ENCODE data around the gene KRT2. TPM values are rescaled to one million over a fixed set of nuclear protein-coding genes. Genes with fewer than 3 reads are reported as not detected.
A peak's percentile ranks its signal among the peaks of the same experiment; 100 is the strongest.

Gene KRT2
- total and polyA plus RNA-seq, 9 of the 15 experiments (the other 6 are each of a cell fraction or from before 2014, with no cell fraction given): 0.03 to 0.69 (median 0.07) TPM; not detected in 2

DNA sequence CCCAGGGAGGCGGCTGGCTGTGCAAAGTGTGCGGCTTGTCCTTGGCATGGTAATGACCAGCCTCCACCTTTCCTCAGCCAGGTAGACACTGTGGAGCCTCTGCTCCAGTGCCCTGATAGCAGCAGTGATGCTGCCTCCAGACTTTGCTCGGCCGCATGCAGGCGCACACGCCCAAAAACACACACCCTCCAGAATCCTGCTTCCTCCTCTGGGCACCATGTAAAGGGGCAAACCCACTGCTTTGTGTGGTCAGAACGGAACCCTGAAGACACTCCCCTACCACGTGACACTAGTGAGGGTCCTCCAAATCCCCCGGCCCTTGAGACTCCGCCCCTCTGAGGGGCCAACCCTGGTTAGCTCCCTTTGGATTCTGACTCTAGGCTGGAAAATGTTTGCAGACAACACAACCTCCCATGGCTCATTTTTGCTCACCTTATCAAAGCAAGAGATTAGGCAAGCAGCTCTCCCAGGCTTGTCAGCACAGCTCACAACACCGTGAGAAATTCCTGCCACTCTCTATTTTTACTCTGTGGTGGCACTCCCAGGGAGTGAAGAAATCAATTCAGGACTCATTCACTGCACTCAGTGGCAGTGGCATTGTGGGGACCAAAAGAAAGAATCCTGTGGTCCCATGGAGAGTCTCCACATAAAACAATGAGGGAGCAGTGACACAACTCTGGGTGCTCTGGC, 46.8 kb upstream of the KRT2 start:
- Histone ChIP-seq H3K9me1 (ENCODE audit: control insufficient read depth, insufficient read depth, low read length) (no peaks in the 10 kb centered on the region), H2AFZ (ENCODE audit: low read depth, low read length) (no peak overlapping the region), H3K79me2 (ENCODE audit: control insufficient read depth, insufficient read depth, low read length) (no peaks in the 10 kb centered on the region), H3K36me3 (ENCODE audit: control insufficient read depth, insufficient read depth, low read length) (no peaks in the 10 kb centered on the region), H3K4me1 (replicated peaks in 1 of 2; ENCODE audit: control insufficient read depth in 2 of 2, insufficient read depth in 2 of 2, low read length in 2 of 2) (0 out of 5 replicates have a peak, but pooled peaks cover 0 to 3% of the 10 kb centered on the region in 2 experiments), H3K9me3 (replicated peaks; ENCODE audit: control insufficient read depth, insufficient read depth, low read depth, low read length) (no peaks in the 10 kb centered on the region), H3K4me3 (no peak overlapping the region), H3K27ac (ENCODE audit: extremely low read depth, low read depth, low read length) (no peak overlapping the region), H3K9ac (ENCODE audit: insufficient read depth in 1 of 2, low read depth in 2 of 2, low read length in 2 of 2) (no peak overlapping the region; a peak in 1 of 4 replicates), H3K4me2 (ENCODE audit: insufficient read depth, low read length) (no peak overlapping the region), H4K20me1 (replicated peaks; ENCODE audit: control insufficient read depth, insufficient read depth, low read length) (0 out of 2 replicates have a peak, but pooled peaks cover 5% of the 10 kb centered on the region), H3K27me3 (ENCODE audit: control insufficient read depth in 2 of 2, insufficient read depth in 2 of 2, low read length in 2 of 2) (peaks cover 19 to 77% of the 10 kb centered on the region in 2 experiments; a peak in 4 of 5 replicates)
- POLR2A ChIA-PET: interaction anchor here (0.7 kb wide), 1 partner anchor 22 kb away, joined by 3 read pairs; no protein-coding TSS in a partner anchor
- CTCF ChIA-PET (ENCODE audit: low intra/inter-chr PET ratio): no interaction called here
- in situ Hi-C loops (cut with MboI) (no loop called here), intact Hi-C loops (cut with micrococcal nuclease) (loop anchor here (10.0 kb wide), 2 partner anchors 114 to 176 kb away; no protein-coding TSS in a partner anchor)
- FAIRE-seq: no peak
- no TSS peak for BruUV-seq (replicated peaks)
- 5% methylated on average over 11 of the region's 11 CpGs for WGBS (ENCODE audit: insufficient coverage, low coverage, missing lambda C conversion rate)
- TF ChIP-seq ZNF175 (CRISPR knock-in tag; IDR thresholded peaks at IDR 0.05; ENCODE audit: low read depth) (no peak), CREBBP (IDR thresholded peaks at IDR 0.05; ENCODE audit: low read depth, low read length) (no peak), CBFA2T3 (IDR thresholded peaks at IDR 0.05) (no peak)
- DNase-seq (ENCODE audit: extremely low read depth in 1 of 4, low spot score in 3 of 4): no peak
- ATAC-seq: no peak

DNA sequence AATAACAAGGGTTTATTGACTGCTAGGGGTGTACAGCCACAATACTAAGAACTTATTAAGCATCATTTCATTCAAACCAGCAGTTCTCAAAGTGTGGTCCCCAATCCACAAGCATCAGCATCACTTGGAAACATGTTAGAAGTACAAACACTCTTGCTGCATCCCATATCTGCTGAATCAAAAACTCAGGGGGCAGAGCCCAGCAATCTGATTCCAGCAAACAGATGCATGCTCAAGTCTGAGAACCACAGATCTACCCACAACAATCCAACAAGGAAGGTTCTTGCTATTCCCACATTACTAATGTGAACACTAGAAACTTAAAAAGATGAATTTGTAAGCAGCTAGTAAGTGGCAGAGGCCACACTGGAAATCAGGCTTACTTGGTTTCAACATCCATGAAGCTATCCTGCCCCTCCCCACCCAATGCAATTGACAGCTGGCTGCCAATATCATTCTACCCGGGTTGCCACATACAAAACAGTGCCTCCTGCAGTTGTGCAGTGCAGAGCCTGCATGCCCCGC, 45.1 kb upstream of the KRT2 start:
- Histone ChIP-seq H3K4me2 (ENCODE audit: insufficient read depth, low read length) (no peak overlapping the region), H2AFZ (ENCODE audit: low read depth, low read length) (no peak overlapping the region), H3K27ac (ENCODE audit: extremely low read depth, low read depth, low read length) (no peak overlapping the region), H3K9me3 (replicated peaks; ENCODE audit: control insufficient read depth, insufficient read depth, low read depth, low read length) (no peaks in the 10 kb centered on the region), H3K9ac (ENCODE audit: insufficient read depth in 1 of 2, low read depth in 2 of 2, low read length in 2 of 2) (no peak overlapping the region), H3K4me3 (no peak overlapping the region), H3K4me1 (replicated peaks in 1 of 2; ENCODE audit: control insufficient read depth in 2 of 2, insufficient read depth in 2 of 2, low read length in 2 of 2) (peaks cover 0 to 6% of the 10 kb centered on the region in 2 experiments; a peak in 1 of 5 replicates), H3K36me3 (ENCODE audit: control insufficient read depth, insufficient read depth, low read length) (no peaks in the 10 kb centered on the region), H4K20me1 (replicated peaks; ENCODE audit: control insufficient read depth, insufficient read depth, low read length) (peaks cover 10% of the 10 kb centered on the region; the same call in 1 of the 2 replicates), H3K9me1 (ENCODE audit: control insufficient read depth, insufficient read depth, low read length) (no peaks in the 10 kb centered on the region), H3K27me3 (ENCODE audit: control insufficient read depth in 2 of 2, insufficient read depth in 2 of 2, low read length in 2 of 2) (peaks cover 18 to 66% of the 10 kb centered on the region in 2 experiments; a peak in 4 of 5 replicates), H3K79me2 (ENCODE audit: control insufficient read depth, insufficient read depth, low read length) (no peaks in the 10 kb centered on the region)
- intact Hi-C loops (cut with micrococcal nuclease): loop anchor here (10.0 kb wide), 2 partner anchors 112 to 178 kb away; no protein-coding TSS in a partner anchor
- no peak for FAIRE-seq
- WGBS (ENCODE audit: insufficient coverage, low coverage, missing lambda C conversion rate): 8% methylated on average over 2 of the region's 2 CpGs
- CTCF ChIA-PET (ENCODE audit: low intra/inter-chr PET ratio): no interaction called here
- in situ Hi-C loops (cut with MboI): no loop called here
- TF ChIP-seq, protein P1, sequence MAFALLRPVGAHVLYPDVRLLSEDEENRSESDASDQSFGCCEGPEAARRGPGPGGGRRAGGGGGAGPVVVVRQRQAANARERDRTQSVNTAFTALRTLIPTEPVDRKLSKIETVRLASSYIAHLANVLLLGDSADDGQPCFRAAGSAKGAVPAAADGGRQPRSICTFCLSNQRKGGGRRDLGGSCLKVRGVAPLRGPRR (CRISPR knock-in tag; IDR thresholded peaks at IDR 0.05): no peak
- TF ChIP-seq ARID2 (IDR thresholded peaks at IDR 0.05) (no peak), CBX1 (IDR thresholded peaks at IDR 0.05; ENCODE audit: low read depth) (0 out of 2 replicates have a peak, but pooled peaks have one; percentile 27), ZKSCAN1 (IDR thresholded peaks at IDR 0.05; ENCODE audit: low read depth, low read length) (no peak)
- TF ChIP-seq, protein P2, sequence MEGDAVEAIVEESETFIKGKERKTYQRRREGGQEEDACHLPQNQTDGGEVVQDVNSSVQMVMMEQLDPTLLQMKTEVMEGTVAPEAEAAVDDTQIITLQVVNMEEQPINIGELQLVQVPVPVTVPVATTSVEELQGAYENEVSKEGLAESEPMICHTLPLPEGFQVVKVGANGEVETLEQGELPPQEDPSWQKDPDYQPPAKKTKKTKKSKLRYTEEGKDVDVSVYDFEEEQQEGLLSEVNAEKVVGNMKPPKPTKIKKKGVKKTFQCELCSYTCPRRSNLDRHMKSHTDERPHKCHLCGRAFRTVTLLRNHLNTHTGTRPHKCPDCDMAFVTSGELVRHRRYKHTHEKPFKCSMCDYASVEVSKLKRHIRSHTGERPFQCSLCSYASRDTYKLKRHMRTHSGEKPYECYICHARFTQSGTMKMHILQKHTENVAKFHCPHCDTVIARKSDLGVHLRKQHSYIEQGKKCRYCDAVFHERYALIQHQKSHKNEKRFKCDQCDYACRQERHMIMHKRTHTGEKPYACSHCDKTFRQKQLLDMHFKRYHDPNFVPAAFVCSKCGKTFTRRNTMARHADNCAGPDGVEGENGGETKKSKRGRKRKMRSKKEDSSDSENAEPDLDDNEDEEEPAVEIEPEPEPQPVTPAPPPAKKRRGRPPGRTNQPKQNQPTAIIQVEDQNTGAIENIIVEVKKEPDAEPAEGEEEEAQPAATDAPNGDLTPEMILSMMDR (IDR thresholded peaks at IDR 0.05 in 2 of 3, conservative IDR thresholded peaks at IDR 0.05 in 1 of 3; ENCODE audit: insufficient read depth in 2 of 3, low read depth in 1 of 3, low read length in 3 of 3): peak; percentile 9 to 33 (median 14); a peak in 2 of 6 replicates
- DNase-seq (ENCODE audit: extremely low read depth in 1 of 4, low spot score in 3 of 4): peak in 2 of 4 experiments; percentile 25 to 28
- POLR2A ChIA-PET: no interaction called here
- ATAC-seq: no peak
- BruUV-seq (replicated peaks): no TSS peak

Data from K562 (cell line).